Measurements from ENCODE around the gene NCK2. TPM values are rescaled to one million over a fixed set of nuclear protein-coding genes. Genes with fewer than 3 reads are reported as not detected.

Gene NCK2
- polyA plus RNA-seq, 3 donors, result 2.5 to 18.2 (median 7.6) TPM

DNA sequence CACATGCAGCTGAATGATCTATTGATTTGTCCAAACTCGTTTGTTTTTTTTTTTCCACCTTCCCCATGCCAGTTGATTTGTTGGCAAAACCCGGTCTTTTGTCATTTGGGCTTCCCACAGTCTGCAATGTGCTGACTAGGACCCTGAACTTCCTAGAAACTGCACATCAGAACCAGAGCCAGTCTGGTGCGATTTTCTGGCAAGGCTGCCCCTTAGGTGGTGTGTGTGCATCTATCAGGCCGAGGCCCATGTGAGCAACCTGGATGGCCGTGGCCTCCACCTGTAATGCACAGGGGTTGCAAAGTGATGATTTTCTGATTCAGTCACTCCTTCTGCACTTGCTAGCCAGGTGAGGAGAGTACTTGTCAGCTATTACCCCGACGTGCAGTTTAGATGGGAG, 47.8 kb downstream of the NCK2 start:
- H3K36me3 Mint-ChIP-seq, result no peaks in the 10 kb centered on the region
- Histone ChIP-seq H3K9ac (ENCODE audit: insufficient read depth, low read length, poor library complexity, severe bottlenecking) (no peak overlapping the region), H2AFZ (ENCODE audit: insufficient read depth, low read depth, low read length, poor library complexity, severe bottlenecking) (no peak overlapping the region), H3K27ac (ENCODE audit: low read depth in 1 of 2, low read length in 2 of 2) (no peak overlapping the region), H3K79me2 (ENCODE audit: insufficient read depth, low read length) (peaks cover 83% of the 10 kb centered on the region), H3K36me3 (replicated peaks in 1 of 2; ENCODE audit: control insufficient read depth in 1 of 2, insufficient read depth in 2 of 2, low read length in 2 of 2) (no peaks in the 10 kb centered on the region), H3K9me3 (replicated peaks in 1 of 2; ENCODE audit: control insufficient read depth in 1 of 2, insufficient read depth in 1 of 2, low read length in 2 of 2) (no peaks in the 10 kb centered on the region), H4K20me1 (ENCODE audit: insufficient read depth, low read length) (peaks cover 26% of the 10 kb centered on the region), H3K27me3 (ENCODE audit: control insufficient read depth in 2 of 2, insufficient read depth in 2 of 2, low read length in 2 of 2) (no peaks in the 10 kb centered on the region), H3K4me1 (ENCODE audit: control insufficient read depth in 1 of 2, insufficient read depth in 2 of 2, low read length in 2 of 2) (peaks cover 51 to 67% of the 10 kb centered on the region in 2 donors), H3K4me2 (replicated peaks; ENCODE audit: extremely low read depth, low read length, poor library complexity, severe bottlenecking) (no peak overlapping the region), H3K4me3 (replicated peaks in 1 of 3; ENCODE audit: low read depth in 2 of 3, low read length in 3 of 3) (no peak overlapping the region)
- H3K9me3 Mint-ChIP-seq, result peaks cover 0 to 3% (median 0%) of the 10 kb centered on the region in 7 donors
- intact Hi-C loops (cut with micrococcal nuclease), result no loop called here
- no peak for DNase-seq
- TF ChIP-seq CTCF (IDR thresholded peaks at IDR 0.05), result no peak
- no peaks in the 10 kb centered on the region for H3K27me3 Mint-ChIP-seq (ENCODE audit: low read depth in 3 of 3)
- no peak overlapping the region for H3K4me3 Mint-ChIP-seq
- 80% methylated on average over 1 of the region's 7 CpGs for WGBS (ENCODE audit: insufficient coverage)
- peaks cover 75% of the 10 kb centered on the region for H3K4me1 Mint-ChIP-seq
- no peak overlapping the region for H3K27ac Mint-ChIP-seq

DNA sequence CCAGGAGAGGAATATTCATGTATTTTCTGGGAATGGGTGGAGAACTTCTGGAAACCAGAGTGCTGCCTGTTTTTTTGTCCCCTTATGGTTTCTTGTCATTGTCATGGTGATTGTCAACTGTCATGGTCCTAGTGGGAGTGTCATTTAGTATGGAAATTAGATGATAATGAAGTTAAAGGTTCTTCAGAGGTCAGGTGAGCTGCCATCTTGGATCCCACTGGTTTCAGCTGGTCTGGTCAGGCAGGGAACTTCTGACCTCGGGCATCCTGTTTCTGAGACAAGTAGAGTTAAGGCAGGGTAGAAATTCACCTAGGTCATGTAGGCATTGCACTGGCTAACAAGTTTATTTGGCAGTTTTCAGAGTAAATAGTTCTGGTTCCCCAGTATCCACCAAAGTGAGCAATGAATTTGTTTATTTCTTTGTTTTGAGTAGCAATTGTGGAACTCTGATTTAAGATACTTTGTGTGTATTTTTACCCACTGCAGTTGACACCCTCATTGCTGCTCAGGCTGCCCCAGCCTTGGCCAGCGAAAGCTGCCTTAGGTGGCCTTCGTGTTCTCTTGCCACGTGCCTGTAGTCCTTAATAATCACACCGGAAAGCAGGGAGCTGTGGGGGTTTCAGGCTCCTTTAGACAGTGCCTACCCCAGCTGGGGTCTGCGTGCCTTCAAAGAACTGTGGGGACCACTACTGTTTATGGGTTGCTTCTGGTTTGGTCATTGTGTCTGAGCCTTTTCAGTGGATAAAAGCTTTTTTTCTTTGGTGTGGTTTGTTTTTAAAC, 48.7 kb downstream of the NCK2 start:
- no peak for DNase-seq
- H3K4me3 Mint-ChIP-seq, result no peak overlapping the region
- peaks cover 76% of the 10 kb centered on the region for H3K4me1 Mint-ChIP-seq

More for the DNA sequence above, 48.7 kb downstream of the NCK2 start:
- TF ChIP-seq CTCF (IDR thresholded peaks at IDR 0.05), result no peak
- Histone ChIP-seq H3K4me3 (replicated peaks in 1 of 3; ENCODE audit: low read depth in 2 of 3, low read length in 3 of 3) (no peak overlapping the region), H3K36me3 (replicated peaks in 1 of 2; ENCODE audit: control insufficient read depth in 1 of 2, insufficient read depth in 2 of 2, low read length in 2 of 2) (no peaks in the 10 kb centered on the region), H3K9me3 (replicated peaks in 1 of 2; ENCODE audit: control insufficient read depth in 1 of 2, insufficient read depth in 1 of 2, low read length in 2 of 2) (no peaks in the 10 kb centered on the region), H3K4me2 (replicated peaks; ENCODE audit: extremely low read depth, low read length, poor library complexity, severe bottlenecking) (no peak overlapping the region), H3K4me1 (ENCODE audit: control insufficient read depth in 1 of 2, insufficient read depth in 2 of 2, low read length in 2 of 2) (peaks cover 55 to 68% of the 10 kb centered on the region in 2 donors), H3K9ac (ENCODE audit: insufficient read depth, low read length, poor library complexity, severe bottlenecking) (no peak overlapping the region), H3K79me2 (ENCODE audit: insufficient read depth, low read length) (peaks cover 91% of the 10 kb centered on the region), H4K20me1 (ENCODE audit: insufficient read depth, low read length) (peaks cover 23% of the 10 kb centered on the region), H3K27ac (ENCODE audit: low read depth in 1 of 2, low read length in 2 of 2) (no peak overlapping the region), H2AFZ (ENCODE audit: insufficient read depth, low read depth, low read length, poor library complexity, severe bottlenecking) (no peak overlapping the region), H3K27me3 (ENCODE audit: control insufficient read depth in 2 of 2, insufficient read depth in 2 of 2, low read length in 2 of 2) (no peaks in the 10 kb centered on the region)
- Mint-ChIP-seq H3K9me3 (no peaks in the 10 kb centered on the region), H3K27ac (peak overlapping the region in 2 of 7 donors; percentile 26 to 55), H3K27me3 (ENCODE audit: low read depth in 3 of 3) (no peaks in the 10 kb centered on the region), H3K36me3 (no peaks in the 10 kb centered on the region)
- intact Hi-C loops (cut with micrococcal nuclease), result no loop called here
- WGBS (ENCODE audit: insufficient coverage), result 96% methylated on average over 6 of the region's 6 CpGs

Data from CD14-positive monocyte (primary cell).